Testis (tissue), 3 donors: ENCODE data around the gene VPS50. TPM values are rescaled to one million over a fixed set of nuclear protein-coding genes. Genes with fewer than 3 reads are reported as not detected.

Experiments
- DNase-seq: peaks from one replicate; pipeline ENCODE4 v3.0.0-alpha.2; 2019
- H3K27ac ChIP-seq, 2 donors: fragments of 200-600 bp; sonication (generic); one replicate each; pipeline ENCODE4 v1.5.1; 2019
- H3K27me3 ChIP-seq: fragments of 200-600 bp; sonication (generic); one replicate; pipeline ENCODE4 v1.5.1; 2019
- H3K36me3 ChIP-seq: fragments of 200-600 bp; sonication (generic); one replicate; pipeline ENCODE4 v1.5.1; 2017; ENCODE audit warnings: low read depth; ENCODE audit errors: missing control alignments
- H3K4me1 ChIP-seq: fragments of 200-600 bp; sonication (generic); one replicate; pipeline ENCODE4 v1.5.1; 2019
- H3K4me3 ChIP-seq, 2 donors: fragments of 200-600 bp; sonication (generic); one replicate each; pipeline ENCODE4 v1.5.1; 2017 to 2019
- H3K9me3 ChIP-seq: fragments of 200-600 bp; sonication (generic); one replicate; pipeline ENCODE4 v1.5.1; 2017
- POLR2A ChIP-seq: fragments of 450-650 bp; IDR thresholded peaks from one replicate; pipeline ENCODE4 v1.6.1; 2017; ENCODE audit warnings: antibody characterized with exemption, mild to moderate bottlenecking, moderate library complexity
- WGBS, 2 donors: methylation state at CpG; one replicate each; pipeline ENCODE4 v1.1.5; 2018; 5-methylcytosine and 5-hydroxymethylcytosine counted together
- intact Hi-C: fragments of 100-400 bp; cut with DNase I; formaldehyde crosslinking; loops from one replicate; pipeline ENCODE4 v1.15.1; 2023; ENCODE audit warnings: low total_unique reads
- polyA plus RNA-seq: library from polyadenylated mRNA; stranded (reverse); fragments of 350-450 nt; fragmentation: Illumina TruSeq; extraction: RNeasy Lipid Tissue Mini Kit (QIAGEN cat#74804); gene quantifications from one replicate; pipeline ENCODE4 v1.2.3, GENCODE V29; 2014; ENCODE audit warnings: low read depth, low replicate concordance; ENCODE audit not compliant: insufficient read depth
- total RNA-seq, 2 donors: library from RNA; depleted of rRNA; stranded (reverse); fragments of >200 nt; gene quantifications; one replicate each; pipeline ENCODE4 v1.2.3, GENCODE V29; 2016
- TF ChIP-seq, protein P1 (sequence below), 3 experiments: fragments of 450-650 bp in 2 of 3; fragments of 200-600 bp in 1 of 3; sonication (generic) in 1 of 3; IDR thresholded peaks; one replicate each; pipeline ENCODE4 v1.5.1; 2016 to 2019; ENCODE audit warnings: antibody characterized with exemption in 3 of 3, mild to moderate bottlenecking in 2 of 3, moderate library complexity in 1 of 3

VPS50 gene
- total and polyA plus RNA-seq, 3 donors from 2014 or later, result 17.5 to 26.6 (median 22.9) TPM

DNA sequence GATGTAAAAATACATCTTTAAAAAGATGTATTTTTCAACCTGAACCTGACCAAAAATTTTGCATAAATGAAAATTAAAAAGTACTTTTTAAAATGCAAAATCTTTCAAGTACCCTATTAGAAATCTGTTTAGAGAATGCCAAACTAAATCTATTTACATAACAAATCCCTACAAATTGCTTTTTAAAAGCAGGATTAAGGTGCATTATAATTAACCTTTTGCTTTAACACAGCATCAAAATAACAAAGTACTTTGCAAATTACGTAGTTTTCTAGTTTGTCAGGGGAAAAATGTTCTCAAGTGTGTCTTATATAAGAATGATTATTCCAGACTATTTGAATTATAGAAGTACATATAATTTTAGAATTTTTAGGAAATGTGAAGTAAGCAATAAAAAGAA lies 160.8 kb downstream of the VPS50 start:
- TF ChIP-seq, protein P1, sequence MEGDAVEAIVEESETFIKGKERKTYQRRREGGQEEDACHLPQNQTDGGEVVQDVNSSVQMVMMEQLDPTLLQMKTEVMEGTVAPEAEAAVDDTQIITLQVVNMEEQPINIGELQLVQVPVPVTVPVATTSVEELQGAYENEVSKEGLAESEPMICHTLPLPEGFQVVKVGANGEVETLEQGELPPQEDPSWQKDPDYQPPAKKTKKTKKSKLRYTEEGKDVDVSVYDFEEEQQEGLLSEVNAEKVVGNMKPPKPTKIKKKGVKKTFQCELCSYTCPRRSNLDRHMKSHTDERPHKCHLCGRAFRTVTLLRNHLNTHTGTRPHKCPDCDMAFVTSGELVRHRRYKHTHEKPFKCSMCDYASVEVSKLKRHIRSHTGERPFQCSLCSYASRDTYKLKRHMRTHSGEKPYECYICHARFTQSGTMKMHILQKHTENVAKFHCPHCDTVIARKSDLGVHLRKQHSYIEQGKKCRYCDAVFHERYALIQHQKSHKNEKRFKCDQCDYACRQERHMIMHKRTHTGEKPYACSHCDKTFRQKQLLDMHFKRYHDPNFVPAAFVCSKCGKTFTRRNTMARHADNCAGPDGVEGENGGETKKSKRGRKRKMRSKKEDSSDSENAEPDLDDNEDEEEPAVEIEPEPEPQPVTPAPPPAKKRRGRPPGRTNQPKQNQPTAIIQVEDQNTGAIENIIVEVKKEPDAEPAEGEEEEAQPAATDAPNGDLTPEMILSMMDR (IDR thresholded peaks at IDR 0.05), result no peak
- TF ChIP-seq POLR2A, result no peak
- no peaks in the 10 kb centered on the region for H3K36me3 ChIP-seq
- H3K4me1 ChIP-seq, result no peaks in the 10 kb centered on the region
- H3K27ac ChIP-seq, result no peak overlapping the region
- intact Hi-C loops, result no loop called here
- no peak overlapping the region for H3K4me3 ChIP-seq
- no peak for DNase-seq
- H3K27me3 ChIP-seq, result no peaks in the 10 kb centered on the region
- WGBS, 2 donors, result 93 to 94% methylated on average over 1 of the region's 1 CpG
- H3K9me3 ChIP-seq, result no peaks in the 10 kb centered on the region

DNA sequence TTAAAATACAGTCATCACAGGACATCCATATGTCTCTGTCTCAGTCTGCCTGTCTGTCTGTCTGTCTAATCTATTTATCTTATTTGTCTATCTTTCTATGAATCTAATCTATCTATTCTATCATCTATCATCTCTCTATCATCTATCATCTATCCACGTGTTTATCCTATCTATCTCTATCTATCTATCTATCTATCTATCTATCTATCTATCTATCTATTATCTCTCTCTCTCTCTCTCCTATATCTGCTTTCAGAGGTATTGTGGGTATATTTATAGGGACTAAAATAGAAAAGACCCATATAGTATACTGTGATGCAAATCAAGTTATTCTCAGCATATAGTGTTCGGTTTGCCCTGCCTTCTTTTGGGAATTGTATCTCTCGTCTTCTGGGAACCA lies 167.5 kb downstream of the VPS50 start:
- Histone ChIP-seq H3K4me3 (no peak overlapping the region), H3K27ac (no peak overlapping the region), H3K9me3 (no peaks in the 10 kb centered on the region), H3K4me1 (no peaks in the 10 kb centered on the region), H3K27me3 (no peaks in the 10 kb centered on the region), H3K36me3 (no peaks in the 10 kb centered on the region)
- TF ChIP-seq POLR2A, result no peak
- TF ChIP-seq, protein P1 (IDR thresholded peaks at IDR 0.05), result no peak
- 80 to 87% methylated on average over 3 of the region's 3 CpGs for WGBS, 2 donors
- DNase-seq, result no peak
- intact Hi-C loops, result no loop called here

DNA sequence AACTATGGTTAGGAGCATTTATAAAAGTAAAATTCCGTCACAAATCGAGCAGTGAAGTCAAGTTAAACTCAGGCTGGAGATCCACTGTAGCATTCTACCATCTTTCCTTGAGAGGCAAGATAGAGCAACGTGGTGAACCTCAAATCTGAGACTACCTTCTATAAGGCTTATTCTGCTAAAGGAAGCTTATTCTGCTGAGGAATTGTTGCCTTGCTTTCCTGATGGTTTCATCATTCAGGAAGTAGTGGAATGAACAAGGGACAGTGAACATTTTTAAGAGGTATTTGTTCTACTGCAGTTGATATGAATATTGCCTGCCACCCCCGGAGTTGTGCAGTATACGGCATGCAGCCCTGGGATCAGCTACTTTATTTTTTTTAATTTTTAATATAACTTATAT lies 170.8 kb downstream of the VPS50 start:
- H3K4me3 ChIP-seq, result no peak overlapping the region
- H3K4me1 ChIP-seq, result no peaks in the 10 kb centered on the region
- H3K9me3 ChIP-seq, result no peaks in the 10 kb centered on the region
- WGBS, 2 donors, result 88 to 90% methylated on average over 5 of the region's 5 CpGs
- no peaks in the 10 kb centered on the region for H3K36me3 ChIP-seq
- intact Hi-C loops, result no loop called here
- no peak overlapping the region for H3K27ac ChIP-seq
- no peak for DNase-seq
- H3K27me3 ChIP-seq, result no peaks in the 10 kb centered on the region
- TF ChIP-seq POLR2A, result no peak
- TF ChIP-seq, protein P1 (IDR thresholded peaks at IDR 0.05), result no peak

DNA sequence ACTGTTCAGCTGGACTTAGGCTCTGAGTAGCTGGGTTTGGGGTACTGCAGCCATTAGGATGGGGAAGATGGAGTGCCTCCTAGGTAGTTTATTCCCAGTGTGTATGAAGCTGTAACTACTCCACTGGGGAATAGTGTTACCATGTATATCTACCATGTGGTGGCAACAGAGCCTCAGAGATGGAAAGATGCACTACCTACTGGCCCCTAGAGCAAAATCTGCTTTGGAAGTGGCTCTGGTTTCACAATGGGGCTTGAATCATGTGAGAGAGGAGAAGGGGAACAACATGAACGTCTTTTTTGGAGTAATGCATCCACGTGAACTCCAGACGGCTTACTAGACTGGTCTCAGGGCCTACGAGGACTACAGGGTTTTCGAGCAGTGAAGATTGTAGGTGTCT lies 175.1 kb downstream of the VPS50 start:
- H3K36me3 ChIP-seq, result no peaks in the 10 kb centered on the region
- H3K4me3 ChIP-seq, result no peak overlapping the region
- TF ChIP-seq POLR2A, result no peak
- TF ChIP-seq, protein P1 (IDR thresholded peaks at IDR 0.05), result no peak
- intact Hi-C loops, result no loop called here
- 79 to 89% methylated on average over 5 of the region's 5 CpGs for WGBS, 2 donors
- no peak overlapping the region for H3K27ac ChIP-seq
- no peaks in the 10 kb centered on the region for H3K4me1 ChIP-seq
- no peak for DNase-seq
- no peaks in the 10 kb centered on the region for H3K27me3 ChIP-seq
- H3K9me3 ChIP-seq, result no peaks in the 10 kb centered on the region

DNA sequence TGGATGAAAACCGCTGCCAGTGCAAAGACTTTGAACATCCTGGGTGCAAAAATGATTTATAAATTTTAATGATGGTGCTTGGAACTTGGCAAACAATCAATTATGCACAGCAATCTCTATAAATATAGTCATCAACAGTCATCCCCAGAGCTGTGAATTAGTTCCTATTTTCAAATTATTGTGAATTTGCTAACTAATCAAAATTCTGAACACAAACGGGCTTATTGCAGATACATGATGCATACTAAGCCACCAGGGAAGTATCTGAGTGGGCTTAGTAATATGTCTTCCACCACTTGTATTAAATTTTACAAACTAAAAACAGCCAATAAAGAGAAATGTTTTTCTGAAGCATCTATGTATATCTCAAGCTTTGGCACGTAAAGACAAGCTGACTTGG lies 177.2 kb downstream of the VPS50 start:
- no peak for DNase-seq
- H3K4me1 ChIP-seq, result no peaks in the 10 kb centered on the region
- H3K27me3 ChIP-seq, result no peaks in the 10 kb centered on the region
- H3K4me3 ChIP-seq, result no peak overlapping the region
- no peak overlapping the region for H3K27ac ChIP-seq
- WGBS, 2 donors, result 73 to 85% methylated on average over 3 of the region's 3 CpGs
- intact Hi-C loops, result no loop called here
- TF ChIP-seq, protein P1 (IDR thresholded peaks at IDR 0.05), result no peak
- TF ChIP-seq POLR2A, result no peak
- no peaks in the 10 kb centered on the region for H3K9me3 ChIP-seq
- no peaks in the 10 kb centered on the region for H3K36me3 ChIP-seq
